Measurements from ENCODE around the gene DNAJA3.
A peak's percentile ranks its signal among the peaks of the same experiment; 100 is the strongest.

Gene DNAJA3

GRCh38 chr16:4412854-4413253 lies 12.8 kb upstream of the DNAJA3 start:
- Histone ChIP-seq H2AFZ (ENCODE audit: low read depth, low read length) (no peak overlapping the region), H3K27ac (ENCODE audit: low read length) (no peak overlapping the region), H3K9ac (ENCODE audit: low read length) (no peak overlapping the region), H3K9me3 (ENCODE audit: insufficient read depth, low read length) (no peaks in the 10 kb centered on the region), H3K79me2 (ENCODE audit: low read length) (peaks cover 41% of the 10 kb centered on the region), H4K20me1 (ENCODE audit: insufficient read depth, low read length) (peaks cover 54% of the 10 kb centered on the region), H3K4me2 (ENCODE audit: low read length) (no peak overlapping the region), H3K27me3 (ENCODE audit: low read depth, low read length) (no peaks in the 10 kb centered on the region), H3K4me1 (ENCODE audit: low read length) (peaks cover 22% of the 10 kb centered on the region), H3K36me3 (replicated peaks; ENCODE audit: low read depth, low read length) (peaks cover 6% of the 10 kb centered on the region), H3K4me3 (ENCODE audit: low read length) (no peak overlapping the region)
- TF ChIP-seq EZH2phosphoT487 (IDR thresholded peaks at IDR 0.05; ENCODE audit: low read depth) (no peak), CTCF (IDR thresholded peaks at IDR 0.05; ENCODE audit: low read depth, low read length) (no peak)

GRCh38 chr16:4414187-4414917 lies 11.3 kb upstream of the DNAJA3 start:
- H3K27me3 ChIP-seq (ENCODE audit: low read depth, low read length), result no peaks in the 10 kb centered on the region
- H3K27ac ChIP-seq (ENCODE audit: low read length), result peak overlapping the region; percentile 43; the same call in 1 of the 2 replicates
- H3K4me2 ChIP-seq (ENCODE audit: low read length), result peak overlapping the region; percentile 96
- peaks cover 41% of the 10 kb centered on the region for H3K79me2 ChIP-seq (ENCODE audit: low read length)
- peaks cover 22% of the 10 kb centered on the region for H3K4me1 ChIP-seq (ENCODE audit: low read length)
- no peak overlapping the region for H3K9ac ChIP-seq (ENCODE audit: low read length)
- peaks cover 3% of the 10 kb centered on the region for H3K36me3 ChIP-seq (replicated peaks; ENCODE audit: low read depth, low read length)
- TF ChIP-seq EZH2phosphoT487 (IDR thresholded peaks at IDR 0.05; ENCODE audit: low read depth), result no peak
- no peak for TF ChIP-seq CTCF (IDR thresholded peaks at IDR 0.05; ENCODE audit: low read depth, low read length)
- no peaks in the 10 kb centered on the region for H3K9me3 ChIP-seq (ENCODE audit: insufficient read depth, low read length)
- H3K4me3 ChIP-seq (ENCODE audit: low read length), result peak overlapping the region; percentile 90
- no peak overlapping the region for H2AFZ ChIP-seq (ENCODE audit: low read depth, low read length)
- H4K20me1 ChIP-seq (ENCODE audit: insufficient read depth, low read length), result peaks cover 48% of the 10 kb centered on the region

- Histone ChIP-seq H3K27me3 (ENCODE audit: low read depth, low read length) (no peaks in the 10 kb centered on the region), H3K4me1 (ENCODE audit: low read length) (peaks cover 26% of the 10 kb centered on the region), H3K9me3 (ENCODE audit: insufficient read depth, low read length) (no peaks in the 10 kb centered on the region), H3K36me3 (replicated peaks; ENCODE audit: low read depth, low read length) (peaks cover 3% of the 10 kb centered on the region), H3K79me2 (ENCODE audit: low read length) (peaks cover 41% of the 10 kb centered on the region), H3K4me2 (ENCODE audit: low read length) (peak overlapping the region; percentile 96), H2AFZ (ENCODE audit: low read depth, low read length) (peak overlapping the region; percentile 63), H4K20me1 (ENCODE audit: insufficient read depth, low read length) (peaks cover 37% of the 10 kb centered on the region), H3K4me3 (ENCODE audit: low read length) (peak overlapping the region; percentile 90), H3K9ac (ENCODE audit: low read length) (peak overlapping the region; percentile 91), H3K27ac (ENCODE audit: low read length) (peak overlapping the region; percentile 60)
- no peak for TF ChIP-seq EZH2phosphoT487 (IDR thresholded peaks at IDR 0.05; ENCODE audit: low read depth)
- no peak for TF ChIP-seq CTCF (IDR thresholded peaks at IDR 0.05; ENCODE audit: low read depth, low read length)
Measured at GRCh38 chr16:4415538-4416199, 10.0 kb upstream of the DNAJA3 start.
